ENCODE results near the gene PCIF1. TPM values are rescaled to one million over a fixed set of nuclear protein-coding genes. Genes with fewer than 3 reads are reported as not detected.

Gene PCIF1
- total and polyA plus RNA-seq, 8 donors = 13.3 to 34.9 (median 18.7) TPM

- H3K36me3 ChIP-seq = peaks cover 0 to 19% (median 14%) of the 10 kb centered on the region in 3 donors
- FAIRE-seq (no peak), ATAC-seq (peak; percentile 16 to 32 (median 28)), DNase-seq (peak in 5 of 6 donors; percentile 57 to 90 (median 75))
- WGBS, 2 donors = 0 to 1% methylated on average over 34 of the region's 34 CpGs
- peak overlapping the region; percentile 99 to 100 (median 100) for H3K27ac ChIP-seq
- H3K4me1 ChIP-seq = peaks cover 0 to 10% (median 0%) of the 10 kb centered on the region in 3 donors
- intact Hi-C loops (cut with DNase I) = no loop called here
- peak overlapping the region; percentile 81 to 100 (median 94) for H3K4me3 ChIP-seq
- no peak for TF ChIP-seq CTCF (IDR thresholded peaks at IDR 0.05)
- H3K27me3 ChIP-seq = no peaks in the 10 kb centered on the region
- H3K9me3 ChIP-seq = no peaks in the 10 kb centered on the region
These were observed 367 bp upstream of the PCIF1 start for GRCh38 chr20:45934046-45934585.

GRCh38 chr20:45935416-45936046, 1.0 kb downstream of the PCIF1 start:
- Histone ChIP-seq H3K27me3 (no peaks in the 10 kb centered on the region), H3K4me1 (peaks cover 0 to 10% (median 0%) of the 10 kb centered on the region in 3 donors), H3K36me3 (peaks cover 11 to 33% (median 28%) of the 10 kb centered on the region in 3 donors), H3K4me3 (peak overlapping the region; percentile 44 to 100 (median 86)), H3K27ac (peak overlapping the region; percentile 99 to 100 (median 100)), H3K9me3 (no peaks in the 10 kb centered on the region)
- intact Hi-C loops (cut with DNase I) = no loop called here
- FAIRE-seq = no peak
- 9 to 10% methylated on average over 21 of the region's 21 CpGs for WGBS, 2 donors
- no peak for TF ChIP-seq CTCF (IDR thresholded peaks at IDR 0.05)
- peak in 3 of 4 donors; percentile 12 to 19 (median 17) for ATAC-seq
- DNase-seq = peak in 1 of 6 donors; percentile 0

GRCh38 chr20:45937765-45938164, 3.3 kb downstream of the PCIF1 start:
- ATAC-seq (no peak), FAIRE-seq (no peak), DNase-seq (peak in 1 of 6 donors; percentile 9)
- Histone ChIP-seq H3K36me3 (peaks cover 11 to 44% (median 44%) of the 10 kb centered on the region in 3 donors), H3K4me3 (no peak overlapping the region), H3K27me3 (no peaks in the 10 kb centered on the region), H3K9me3 (no peaks in the 10 kb centered on the region), H3K27ac (no peak overlapping the region), H3K4me1 (peaks cover 0 to 10% (median 0%) of the 10 kb centered on the region in 3 donors)
- TF ChIP-seq CTCF (IDR thresholded peaks at IDR 0.05) = no peak
- intact Hi-C loops (cut with DNase I) = no loop called here
- 70 to 74% methylated on average over 2 of the region's 2 CpGs for WGBS, 2 donors

- Histone ChIP-seq H3K27ac (no peak overlapping the region), H3K4me3 (no peak overlapping the region), H3K9me3 (no peaks in the 10 kb centered on the region), H3K27me3 (no peaks in the 10 kb centered on the region), H3K4me1 (peaks cover 0 to 4% (median under 1%) of the 10 kb centered on the region in 3 donors), H3K36me3 (peaks cover 14 to 55% (median 54%) of the 10 kb centered on the region in 3 donors)
- intact Hi-C loops (cut with DNase I) = no loop called here
- DNase-seq (peak in 1 of 6 donors; percentile 45), FAIRE-seq (no peak), ATAC-seq (no peak)
- no peak for TF ChIP-seq CTCF (IDR thresholded peaks at IDR 0.05)
- 90 to 93% methylated on average over 13 of the region's 13 CpGs for WGBS, 2 donors
These were observed 4.4 kb downstream of the PCIF1 start for GRCh38 chr20:45938727-45939438.

Data from pancreas (tissue), 10 donors.